HG03097 (cell line): ENCODE measurements around the gene RALGDS.

ENCODE experiments used
- ATAC-seq: cut with Tn5 transposase; IDR thresholded peaks from one replicate; pipeline ENCODE4 v1.9.1; 2021; ENCODE audit not compliant: unreplicated experiment, low FRiP score

The RALGDS gene

GRCh38 chr9:133108794-133109641 lies 12.0 kb downstream of the RALGDS start:
- no peak for ATAC-seq

GRCh38 chr9:133107961-133108793 lies 12.9 kb downstream of the RALGDS start:
- no peak for ATAC-seq

- ATAC-seq: no peak
Observed at GRCh38 chr9:133107245-133107722, 13.8 kb downstream of the RALGDS start.

GRCh38 chr9:133106511-133107244 lies 14.4 kb downstream of the RALGDS start:
- no peak for ATAC-seq

- no peak for ATAC-seq
Observed at GRCh38 chr9:133105461-133105770, 15.6 kb downstream of the RALGDS start.

- no peak for ATAC-seq
Observed at GRCh38 chr9:133104718-133105460, 16.2 kb downstream of the RALGDS start.

- no peak for ATAC-seq
Observed at GRCh38 chr9:133103987-133104505, 17.0 kb downstream of the RALGDS start.

GRCh38 chr9:133103183-133103986 lies 17.7 kb downstream of the RALGDS start:
- ATAC-seq: no peak

GRCh38 chr9:133102190-133103021 lies 18.6 kb downstream of the RALGDS start:
- ATAC-seq: no peak

- no peak for ATAC-seq
Observed at GRCh38 chr9:133101356-133102189, 19.5 kb downstream of the RALGDS start.

GRCh38 chr9:133100506-133101355 lies 20.3 kb downstream of the RALGDS start:
- ATAC-seq: no peak

GRCh38 chr9:133099726-133100505 lies 21.1 kb downstream of the RALGDS start:
- ATAC-seq: no peak

- no peak for ATAC-seq
Observed at GRCh38 chr9:133098871-133099270, 22.2 kb downstream of the RALGDS start.

GRCh38 chr9:133098104-133098754 lies 22.8 kb downstream of the RALGDS start:
- no peak for ATAC-seq

GRCh38 chr9:133094842-133095393 lies 26.1 kb downstream of the RALGDS start:
- no peak for ATAC-seq
